HUES64 (cell line): ENCODE results near the gene ZKSCAN1.

Experiments
- H3K27ac ChIP-seq: 2 replicates; pipeline ENCODE4 v1.7.0; 2013; ENCODE audit warnings: low read depth, low read length, inconsistent platforms
- H3K27me3 ChIP-seq: 2 replicates; pipeline ENCODE4 v1.6.1; 2013; ENCODE audit warnings: mild to moderate bottlenecking, low read length; ENCODE audit not compliant: insufficient read depth
- H3K36me3 ChIP-seq: 2 replicates; pipeline ENCODE4 v1.6.1; 2013; ENCODE audit warnings: mild to moderate bottlenecking, low read length; ENCODE audit not compliant: insufficient read depth
- H3K4me1 ChIP-seq: 2 replicates; pipeline ENCODE4 v1.6.1; 2013; ENCODE audit warnings: mild to moderate bottlenecking, low read length, moderate library complexity; ENCODE audit not compliant: insufficient read depth
- H3K4me3 ChIP-seq: 2 replicates; pipeline ENCODE4 v1.5.1; 2013; ENCODE audit warnings: mild to moderate bottlenecking, low read length, moderate library complexity
- H3K9ac ChIP-seq: 2 replicates; pipeline ENCODE4 v1.6.1; 2013; ENCODE audit warnings: mild to moderate bottlenecking, low read depth, low read length
- H3K9me3 ChIP-seq: 2 replicates; pipeline ENCODE4 v1.6.1; 2013; ENCODE audit warnings: low read depth, low read length; ENCODE audit not compliant: insufficient read depth
- WGBS: fragments of 150-250, 120-280 bp; methylation state at CpG from one replicate; pipeline ENCODE4 v1.1.7; 2013; ENCODE audit warnings: missing lambda C conversion rate; 5-methylcytosine and 5-hydroxymethylcytosine counted together

ZKSCAN1 gene

GRCh38 chr7:100040575-100040974 is 25.2 kb downstream of the ZKSCAN1 start:
- H3K4me3 ChIP-seq, result no peak overlapping the region
- H3K27ac ChIP-seq, result no peak overlapping the region
- 91% methylated on average over 7 of the region's 7 CpGs for WGBS
- H3K9me3 ChIP-seq, result no peaks in the 10 kb centered on the region
- peaks cover 25% of the 10 kb centered on the region for H3K36me3 ChIP-seq
- H3K27me3 ChIP-seq, result no peaks in the 10 kb centered on the region
- no peak overlapping the region for H3K9ac ChIP-seq
- H3K4me1 ChIP-seq, result no peaks in the 10 kb centered on the region

- H3K9ac ChIP-seq, result no peak overlapping the region
- WGBS, result 83% methylated on average over 6 of the region's 6 CpGs
- no peak overlapping the region for H3K27ac ChIP-seq
- no peak overlapping the region for H3K4me3 ChIP-seq
- H3K27me3 ChIP-seq, result no peaks in the 10 kb centered on the region
- no peaks in the 10 kb centered on the region for H3K36me3 ChIP-seq
- no peaks in the 10 kb centered on the region for H3K9me3 ChIP-seq
- no peaks in the 10 kb centered on the region for H3K4me1 ChIP-seq
These were observed 29.3 kb downstream of the ZKSCAN1 start for GRCh38 chr7:100044718-100045117.

- Histone ChIP-seq H3K27ac (no peak overlapping the region), H3K4me3 (no peak overlapping the region), H3K9ac (no peak overlapping the region), H3K4me1 (no peaks in the 10 kb centered on the region), H3K27me3 (no peaks in the 10 kb centered on the region), H3K36me3 (peaks cover 13% of the 10 kb centered on the region), H3K9me3 (no peaks in the 10 kb centered on the region)
- 93% methylated on average over 4 of the region's 4 CpGs for WGBS
These were observed 33.3 kb downstream of the ZKSCAN1 start for GRCh38 chr7:100048680-100049079.

GRCh38 chr7:100049441-100050291 is 34.3 kb downstream of the ZKSCAN1 start, which contains the start of gene ZSCAN21:
TSS of gene ZSCAN21 (plus strand) at chr7:100049774. CDS start at chr7:100057007, 7,233 bp downstream.
- Histone ChIP-seq H3K27me3 (no peaks in the 10 kb centered on the region), H3K9ac (peak within 1 kb of the TSS; percentile 84), H3K4me3 (peak within 1 kb of the TSS; percentile 80), H3K9me3 (no peaks in the 10 kb centered on the region), H3K27ac (peak within 1 kb of the TSS; percentile 88), H3K36me3 (peaks cover 13% of the 10 kb centered on the region), H3K4me1 (no peaks in the 10 kb centered on the region)
- WGBS, result 4% methylated on average over 47 of the region's 47 CpGs

GRCh38 chr7:100051611-100052010 is 36.2 kb downstream of the ZKSCAN1 start:
- no peak overlapping the region for H3K9ac ChIP-seq
- no peaks in the 10 kb centered on the region for H3K4me1 ChIP-seq
- no peaks in the 10 kb centered on the region for H3K27me3 ChIP-seq
- no peak overlapping the region for H3K4me3 ChIP-seq
- 96% methylated on average over 3 of the region's 3 CpGs for WGBS
- H3K36me3 ChIP-seq, result peaks cover 17% of the 10 kb centered on the region
- no peak overlapping the region for H3K27ac ChIP-seq
- H3K9me3 ChIP-seq, result no peaks in the 10 kb centered on the region

GRCh38 chr7:100053215-100053614 is 37.8 kb downstream of the ZKSCAN1 start:
- Histone ChIP-seq H3K9me3 (no peaks in the 10 kb centered on the region), H3K4me3 (no peak overlapping the region), H3K9ac (no peak overlapping the region), H3K27me3 (no peaks in the 10 kb centered on the region), H3K4me1 (no peaks in the 10 kb centered on the region), H3K36me3 (peaks cover 33% of the 10 kb centered on the region), H3K27ac (no peak overlapping the region)
- whole genome bisulfite sequencing, result 94% methylated on average over 2 of the region's 3 CpGs

- Histone ChIP-seq H3K36me3 (peaks cover 58% of the 10 kb centered on the region), H3K27ac (no peak overlapping the region), H3K9ac (no peak overlapping the region), H3K4me3 (no peak overlapping the region), H3K9me3 (no peaks in the 10 kb centered on the region), H3K4me1 (no peaks in the 10 kb centered on the region), H3K27me3 (no peaks in the 10 kb centered on the region)
- WGBS, result 94% methylated on average over 10 of the region's 10 CpGs
These were observed 41.6 kb downstream of the ZKSCAN1 start for GRCh38 chr7:100057006-100057405.

GRCh38 chr7:100059251-100059739 is 43.9 kb downstream of the ZKSCAN1 start:
- H3K4me3 ChIP-seq, result no peak overlapping the region
- no peak overlapping the region for H3K9ac ChIP-seq
- H3K4me1 ChIP-seq, result no peaks in the 10 kb centered on the region
- no peaks in the 10 kb centered on the region for H3K9me3 ChIP-seq
- H3K27me3 ChIP-seq, result no peaks in the 10 kb centered on the region
- peaks cover 65% of the 10 kb centered on the region for H3K36me3 ChIP-seq
- 93% methylated on average over 5 of the region's 5 CpGs for WGBS
- no peak overlapping the region for H3K27ac ChIP-seq

GRCh38 chr7:100061518-100062193 is 46.3 kb downstream of the ZKSCAN1 start:
- Histone ChIP-seq H3K9ac (no peak overlapping the region), H3K27me3 (no peaks in the 10 kb centered on the region), H3K27ac (no peak overlapping the region), H3K36me3 (peaks cover 77% of the 10 kb centered on the region), H3K4me1 (no peaks in the 10 kb centered on the region), H3K9me3 (no peaks in the 10 kb centered on the region), H3K4me3 (no peak overlapping the region)
- 94% methylated on average over 11 of the region's 11 CpGs for WGBS

GRCh38 chr7:100063376-100063775 is 48.0 kb downstream of the ZKSCAN1 start:
- H3K9me3 ChIP-seq, result no peaks in the 10 kb centered on the region
- H3K4me3 ChIP-seq, result no peak overlapping the region
- peaks cover 59% of the 10 kb centered on the region for H3K36me3 ChIP-seq
- 95% methylated on average over 4 of the region's 4 CpGs for WGBS
- H3K27ac ChIP-seq, result no peak overlapping the region
- no peaks in the 10 kb centered on the region for H3K27me3 ChIP-seq
- H3K9ac ChIP-seq, result no peak overlapping the region
- H3K4me1 ChIP-seq, result no peaks in the 10 kb centered on the region

GRCh38 chr7:100064162-100064561 is 48.8 kb downstream of the ZKSCAN1 start:
- Histone ChIP-seq H3K27ac (no peak overlapping the region), H3K4me3 (no peak overlapping the region), H3K4me1 (no peaks in the 10 kb centered on the region), H3K9ac (no peak overlapping the region), H3K27me3 (no peaks in the 10 kb centered on the region), H3K36me3 (peaks cover 54% of the 10 kb centered on the region), H3K9me3 (0 out of 2 replicates have a peak, but pooled peaks cover 1% of the 10 kb centered on the region)
- WGBS, result 94% methylated on average over 8 of the region's 9 CpGs
